GM23248 (cell line): ENCODE measurements around the gene NHLRC4.

Source experiments
- EZH2 ChIP-seq: fragments of 200-600 bp; sonication (generic); IDR thresholded peaks from 2 replicates; pipeline ENCODE4 v1.6.1; 2018; ENCODE audit warnings: antibody characterized with exemption, mild to moderate bottlenecking; ENCODE audit not compliant: insufficient read depth, poor library complexity, severe bottlenecking
- EZH2phosphoT487 ChIP-seq: fragments of 200-600 bp; sonication (generic); IDR thresholded peaks from 2 replicates; pipeline ENCODE4 v1.6.1; 2018; ENCODE audit warnings: antibody characterized with exemption, moderate library complexity, mild to moderate bottlenecking, low read depth; ENCODE audit not compliant: insufficient read depth

- TF ChIP-seq EZH2 = no peak
- TF ChIP-seq EZH2phosphoT487 = no peak
Measured at GRCh38 chr16:583815-584591, 17.2 kb downstream of the NHLRC4 start.
